Hepatocyte (in vitro differentiated cells): ENCODE data around the gene TCERG1. TPM values are rescaled to one million over a fixed set of nuclear protein-coding genes. Genes with fewer than 3 reads are reported as not detected.
A peak's percentile ranks its signal among the peaks of the same experiment; 100 is the strongest.

Source experiments
- DNase-seq: peaks from one replicate; pipeline ENCODE4 v3.0.0-alpha.2; 2016; ENCODE audit warnings: low spot score
- H2AFZ ChIP-seq: fragments of 200-600 bp; sonication (generic); 2 replicates; pipeline ENCODE4 v1.6.0; 2016; ENCODE audit warnings: antibody characterized with exemption, mild to moderate bottlenecking
- H3K27ac ChIP-seq: fragments of 200-600 bp; sonication (generic); 2 replicates; pipeline ENCODE4 v1.5.1; 2016; ENCODE audit warnings: mild to moderate bottlenecking
- H3K27me3 ChIP-seq: fragments of 200-600 bp; sonication (generic); 2 replicates; pipeline ENCODE4 v1.6.1; 2016
- H3K36me3 ChIP-seq: fragments of 200-600 bp; sonication (generic); replicated peaks from 2 replicates; pipeline ENCODE4 v1.5.1; 2016; ENCODE audit warnings: low read depth; ENCODE audit not compliant: insufficient read depth
- H3K4me1 ChIP-seq: fragments of 200-600 bp; sonication (generic); 2 replicates; pipeline ENCODE4 v1.5.1; 2016; ENCODE audit warnings: mild to moderate bottlenecking, moderate library complexity; ENCODE audit not compliant: insufficient read depth
- H3K4me2 ChIP-seq: fragments of 200-600 bp; sonication (generic); 2 replicates; pipeline ENCODE4 v1.6.0; 2016
- H3K4me3 ChIP-seq: fragments of 200-600 bp; sonication (generic); 2 replicates; pipeline ENCODE4 v1.5.1; 2016; ENCODE audit warnings: mild to moderate bottlenecking
- H3K79me2 ChIP-seq: fragments of 200-600 bp; sonication (generic); 2 replicates; pipeline ENCODE4 v1.6.0; 2017; ENCODE audit warnings: mild to moderate bottlenecking
- H3K9me2 ChIP-seq: fragments of 200-600 bp; sonication (generic); replicated peaks from 2 replicates; pipeline ENCODE4 v1.6.0; 2017; ENCODE audit warnings: mild to moderate bottlenecking; ENCODE audit not compliant: insufficient read depth
- H3K9me3 ChIP-seq: fragments of 200-600 bp; sonication (generic); 2 replicates; pipeline ENCODE4 v1.5.1; 2016; ENCODE audit warnings: low read depth, mild to moderate bottlenecking
- H4K20me1 ChIP-seq: fragments of 200-600 bp; sonication (generic); 2 replicates; pipeline ENCODE4 v1.6.0; 2016; ENCODE audit warnings: mild to moderate bottlenecking; ENCODE audit not compliant: insufficient read depth, poor library complexity, severe bottlenecking
- EZH2 ChIP-seq: fragments of 200-600 bp; sonication (generic); IDR thresholded peaks from 2 replicates; pipeline ENCODE4 v1.6.1; 2016; ENCODE audit warnings: antibody characterized with exemption, mild to moderate bottlenecking, borderline replicate concordance
- EZH2phosphoT487 ChIP-seq: fragments of 200-600 bp; sonication (generic); IDR thresholded peaks from one replicate; pipeline ENCODE4 v1.6.1; 2018; ENCODE audit warnings: antibody characterized with exemption, mild to moderate bottlenecking, low read depth, moderate library complexity; ENCODE audit not compliant: unreplicated experiment, severe bottlenecking
- WGBS: methylation state at CpG from one replicate; pipeline ENCODE4 v1.1.6; 2016; ENCODE audit warnings: low lambda C conversion rate; ENCODE audit errors: missing lambda C conversion rate; 5-methylcytosine and 5-hydroxymethylcytosine counted together
- polyA plus RNA-seq: library from polyadenylated mRNA; unstranded; fragments of >200 nt; fragmentation: Nextera tagmentation; extraction: Ambion mirVana; gene quantifications from 2 replicates; pipeline ENCODE4 v1.2.1, GENCODE V29; 2016
- total RNA-seq: library from RNA; depleted of rRNA; stranded (reverse); fragments of >200 nt; gene quantifications from 2 replicates; pipeline ENCODE4 v1.2.3, GENCODE V29; 2014
- TF ChIP-seq, protein P1 (sequence below): fragments of 200-600 bp; sonication (generic); IDR thresholded peaks from 2 replicates; pipeline ENCODE4 v1.5.1; 2016; ENCODE audit warnings: antibody characterized with exemption, mild to moderate bottlenecking; ENCODE audit not compliant: poor library complexity

Gene TCERG1
- total and polyA plus RNA-seq, 2 experiments from 2014 or later = 49.3 to 68.1 TPM

DNA sequence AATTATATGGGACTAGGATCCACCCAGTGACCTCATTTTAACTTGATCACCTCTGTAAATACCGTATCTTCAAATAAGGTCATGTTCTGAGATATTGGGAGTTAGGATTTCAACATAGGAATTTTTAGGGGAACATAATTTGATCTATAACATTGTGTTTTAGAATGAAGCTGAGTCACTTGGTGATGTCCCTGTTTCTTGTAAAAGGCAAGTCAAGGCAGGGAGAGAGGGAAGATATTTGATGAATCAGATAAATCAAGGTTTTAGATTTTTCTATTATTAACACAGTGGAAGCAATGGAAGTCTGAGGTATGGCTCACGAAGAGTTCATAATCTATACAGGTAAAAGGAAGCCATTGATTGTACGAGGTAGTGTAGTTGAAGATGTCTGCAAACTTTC, 80.7 kb downstream of the TCERG1 start:
- no peak overlapping the region for H3K4me2 ChIP-seq

DNA sequence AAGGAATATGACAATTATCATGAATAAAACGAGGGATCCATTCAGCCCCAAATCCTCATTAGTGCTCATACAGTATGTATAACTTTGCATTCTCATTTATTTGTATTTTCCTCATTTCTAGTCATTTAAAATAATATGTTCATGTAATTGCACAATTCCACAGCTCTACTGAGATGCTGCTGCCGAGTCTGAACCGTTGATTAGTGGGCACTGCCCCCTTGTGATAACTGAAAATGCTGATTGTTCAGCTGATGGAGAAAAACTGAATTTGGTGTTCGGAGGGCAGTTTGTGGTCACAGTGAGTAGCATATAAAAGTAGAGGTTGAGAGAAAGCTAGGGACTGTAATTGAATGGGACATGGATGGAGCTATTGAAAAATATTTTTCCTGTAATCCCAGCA, 81.1 kb downstream of the TCERG1 start:
- Histone ChIP-seq H3K9me2 (no peaks in the 10 kb centered on the region), H3K4me2 (no peak overlapping the region), H3K36me3 (no peaks in the 10 kb centered on the region), H3K9me3 (no peaks in the 10 kb centered on the region), H3K4me3 (no peak overlapping the region), H4K20me1 (no peaks in the 10 kb centered on the region), H3K27me3 (no peaks in the 10 kb centered on the region), H3K27ac (no peak overlapping the region), H2AFZ (no peak overlapping the region), H3K4me1 (no peaks in the 10 kb centered on the region), H3K79me2 (no peaks in the 10 kb centered on the region)
- DNase-seq = no peak
- WGBS = 75% methylated on average over 4 of the region's 4 CpGs
- TF ChIP-seq, protein P1, sequence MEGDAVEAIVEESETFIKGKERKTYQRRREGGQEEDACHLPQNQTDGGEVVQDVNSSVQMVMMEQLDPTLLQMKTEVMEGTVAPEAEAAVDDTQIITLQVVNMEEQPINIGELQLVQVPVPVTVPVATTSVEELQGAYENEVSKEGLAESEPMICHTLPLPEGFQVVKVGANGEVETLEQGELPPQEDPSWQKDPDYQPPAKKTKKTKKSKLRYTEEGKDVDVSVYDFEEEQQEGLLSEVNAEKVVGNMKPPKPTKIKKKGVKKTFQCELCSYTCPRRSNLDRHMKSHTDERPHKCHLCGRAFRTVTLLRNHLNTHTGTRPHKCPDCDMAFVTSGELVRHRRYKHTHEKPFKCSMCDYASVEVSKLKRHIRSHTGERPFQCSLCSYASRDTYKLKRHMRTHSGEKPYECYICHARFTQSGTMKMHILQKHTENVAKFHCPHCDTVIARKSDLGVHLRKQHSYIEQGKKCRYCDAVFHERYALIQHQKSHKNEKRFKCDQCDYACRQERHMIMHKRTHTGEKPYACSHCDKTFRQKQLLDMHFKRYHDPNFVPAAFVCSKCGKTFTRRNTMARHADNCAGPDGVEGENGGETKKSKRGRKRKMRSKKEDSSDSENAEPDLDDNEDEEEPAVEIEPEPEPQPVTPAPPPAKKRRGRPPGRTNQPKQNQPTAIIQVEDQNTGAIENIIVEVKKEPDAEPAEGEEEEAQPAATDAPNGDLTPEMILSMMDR = peak; percentile 7
- TF ChIP-seq EZH2 = no peak
- TF ChIP-seq EZH2phosphoT487 = no peak

More for the DNA sequence above, 80.7 kb downstream of the TCERG1 start:
- no peaks in the 10 kb centered on the region for H3K9me3 ChIP-seq
- H2AFZ ChIP-seq = no peak overlapping the region
- no peak for DNase-seq
- H4K20me1 ChIP-seq = no peaks in the 10 kb centered on the region
- no peaks in the 10 kb centered on the region for H3K9me2 ChIP-seq
- no peaks in the 10 kb centered on the region for H3K4me1 ChIP-seq
- WGBS = 89% methylated on average over 3 of the region's 3 CpGs
- H3K27me3 ChIP-seq = no peaks in the 10 kb centered on the region
- H3K36me3 ChIP-seq = no peaks in the 10 kb centered on the region
- H3K27ac ChIP-seq = no peak overlapping the region
- no peaks in the 10 kb centered on the region for H3K79me2 ChIP-seq
- H3K4me3 ChIP-seq = no peak overlapping the region
- TF ChIP-seq EZH2 = no peak
- TF ChIP-seq, protein P1 = no peak
- TF ChIP-seq EZH2phosphoT487 = no peak

DNA sequence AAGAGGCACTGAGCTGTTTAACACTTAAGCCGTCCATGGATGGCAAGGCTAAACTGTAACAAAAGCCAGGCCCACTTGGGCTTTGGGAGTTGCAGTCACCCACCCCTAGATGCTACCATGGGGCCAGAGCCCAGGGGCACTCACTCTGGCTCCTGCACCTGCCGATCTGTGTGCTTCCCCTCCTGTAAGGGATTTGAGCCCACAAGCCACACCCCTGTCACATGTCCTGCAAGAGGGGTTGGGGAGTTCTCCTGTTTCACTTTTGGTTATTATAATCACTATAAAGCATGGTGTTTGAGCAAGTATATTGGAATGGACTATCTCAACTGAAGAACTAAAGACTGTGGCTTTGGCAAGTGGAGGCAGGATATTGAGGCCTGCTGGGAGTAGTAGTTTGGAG, 82.9 kb downstream of the TCERG1 start:
- WGBS = 85% methylated on average over 2 of the region's 2 CpGs
- H3K27ac ChIP-seq = no peak overlapping the region
- no peaks in the 10 kb centered on the region for H4K20me1 ChIP-seq
- H3K4me1 ChIP-seq = no peaks in the 10 kb centered on the region
- DNase-seq = no peak
- no peak overlapping the region for H3K4me3 ChIP-seq
- TF ChIP-seq EZH2phosphoT487 (no peak), EZH2 (no peak)
- TF ChIP-seq, protein P1 = no peak
- no peaks in the 10 kb centered on the region for H3K27me3 ChIP-seq
- H3K9me3 ChIP-seq = no peaks in the 10 kb centered on the region
- no peaks in the 10 kb centered on the region for H3K36me3 ChIP-seq
- H3K4me2 ChIP-seq = no peak overlapping the region
- H3K79me2 ChIP-seq = no peaks in the 10 kb centered on the region
- H3K9me2 ChIP-seq = no peaks in the 10 kb centered on the region
- H2AFZ ChIP-seq = no peak overlapping the region

DNA sequence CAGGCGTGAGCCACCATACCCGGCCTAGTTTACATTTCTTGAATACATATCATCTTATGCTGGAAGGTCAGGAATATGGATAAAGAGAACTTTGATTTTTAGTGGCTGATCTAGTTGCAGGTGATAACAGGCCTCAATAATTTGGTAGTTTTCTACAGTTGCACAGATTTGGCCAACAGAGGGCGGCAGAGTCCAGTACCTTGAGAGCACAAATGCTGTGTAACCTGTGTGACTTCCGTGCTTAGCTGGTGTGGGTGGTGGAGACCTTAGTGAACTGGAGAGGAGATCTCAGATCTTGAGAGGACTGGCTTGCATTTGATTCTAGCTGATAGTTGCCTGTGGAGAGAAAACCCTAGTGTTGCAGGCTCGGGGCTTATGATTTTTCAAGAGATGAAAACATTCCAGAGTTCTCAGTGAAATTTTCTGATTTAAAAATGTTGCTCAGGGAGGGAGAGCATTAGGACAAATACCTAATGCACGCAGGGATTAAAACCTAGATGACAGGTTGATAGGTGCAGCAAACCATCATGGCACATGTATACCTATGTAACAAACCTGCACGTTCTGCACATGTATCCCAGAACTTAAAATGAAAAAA, 86.2 kb downstream of the TCERG1 start:
- Histone ChIP-seq H3K9me3 (no peaks in the 10 kb centered on the region), H3K4me3 (no peak overlapping the region), H3K27ac (no peak overlapping the region), H3K27me3 (no peaks in the 10 kb centered on the region), H3K4me2 (no peak overlapping the region), H2AFZ (no peak overlapping the region), H3K9me2 (no peaks in the 10 kb centered on the region), H3K4me1 (no peaks in the 10 kb centered on the region), H3K36me3 (no peaks in the 10 kb centered on the region), H3K79me2 (no peaks in the 10 kb centered on the region), H4K20me1 (no peaks in the 10 kb centered on the region)
- DNase-seq = peak; percentile 86
- TF ChIP-seq EZH2 = no peak
- TF ChIP-seq, protein P1 = peak; percentile 93
- WGBS = 23% methylated on average over 7 of the region's 7 CpGs
